Glomerular visceral epithelial cell (primary cell): ENCODE data around the gene KIF7.

Experiments used
- DNase-seq: peaks from one replicate; pipeline ENCODE4 v3.0.0-alpha.2; 2016; ENCODE audit errors: extremely low spot score

KIF7 gene

GRCh38 chr15:89670971-89671560, 15.8 kb upstream of the KIF7 start:
- no peak for DNase-seq

GRCh38 chr15:89669941-89670340, 14.7 kb upstream of the KIF7 start:
- DNase-seq = no peak

DNA sequence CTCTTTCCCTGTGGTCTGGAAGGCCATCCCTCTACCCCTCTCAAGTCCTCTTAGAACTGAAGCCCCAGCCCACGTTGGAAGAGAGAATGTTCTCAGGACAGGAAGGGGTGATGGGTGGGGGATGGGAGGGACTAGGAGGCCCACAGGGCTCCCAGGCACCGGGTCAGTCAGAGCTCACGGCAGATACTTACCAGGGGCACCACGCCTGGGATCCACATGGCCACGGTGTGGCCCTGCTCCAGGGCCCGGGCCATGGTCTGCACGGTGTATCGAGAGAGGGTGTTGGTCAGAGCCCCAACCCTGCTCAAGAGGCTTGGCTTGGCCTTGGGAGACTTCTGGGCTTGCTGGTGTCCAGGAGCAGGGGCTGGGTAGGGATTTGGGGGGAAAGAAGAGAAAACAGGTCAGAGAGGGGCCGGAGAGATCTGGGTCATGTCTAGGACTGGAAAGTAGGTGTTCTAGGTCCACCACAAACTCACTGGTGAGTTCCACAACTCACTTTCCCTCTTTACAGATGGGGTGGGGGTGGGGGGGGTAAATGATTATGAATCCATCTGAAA, 14.1 kb upstream of the KIF7 start:
- no peak for DNase-seq

GRCh38 chr15:89668171-89668570, 12.9 kb upstream of the KIF7 start:
- no peak for DNase-seq

- no peak for DNase-seq
These were observed 12.4 kb upstream of the KIF7 start for GRCh38 chr15:89667706-89667960.

DNA sequence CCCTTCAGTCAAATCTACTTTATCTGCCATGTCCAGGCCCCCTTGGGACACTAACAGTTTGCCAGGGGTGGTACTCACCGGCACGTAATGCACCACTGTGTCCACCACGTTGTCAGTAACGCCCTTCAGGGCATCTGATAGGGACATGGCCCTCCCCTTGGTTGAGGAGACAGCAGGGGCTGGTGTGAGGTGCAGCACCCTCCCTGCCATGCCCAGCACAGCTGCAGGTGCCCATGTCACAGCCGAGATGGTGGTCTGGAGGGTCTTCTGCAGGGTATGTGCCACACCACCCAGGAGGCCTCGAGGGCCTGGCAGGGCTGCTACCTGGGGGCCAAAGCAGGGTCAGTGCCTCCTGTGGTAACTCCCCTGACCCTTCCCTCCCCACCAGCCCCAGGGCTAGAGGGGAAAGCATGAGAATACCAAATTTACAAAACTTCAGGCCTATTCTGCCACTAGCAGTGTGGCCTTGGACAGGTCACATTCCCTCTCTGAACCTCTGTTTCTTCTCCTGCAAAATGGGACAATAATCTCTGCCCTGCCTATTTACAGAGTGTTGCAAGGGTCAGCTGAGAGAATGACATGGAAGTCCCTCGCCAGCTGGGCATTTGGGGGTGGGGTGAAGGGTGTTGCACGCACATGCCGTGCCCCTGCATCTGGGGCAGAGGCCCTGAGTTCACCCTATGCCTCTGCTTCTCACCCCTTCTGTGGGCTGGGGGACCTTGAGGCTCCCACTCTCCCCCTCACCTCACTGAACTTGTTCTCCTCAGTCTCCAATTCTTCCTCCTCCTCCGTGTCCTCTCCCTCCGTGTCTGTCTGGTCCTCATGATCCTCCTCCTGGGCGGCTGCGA, 11.8 kb upstream of the KIF7 start:
- DNase-seq = no peak

GRCh38 chr15:89666184-89666857, 11.1 kb upstream of the KIF7 start:
- no peak for DNase-seq

- peak; percentile 29 for DNase-seq
These were observed 10.3 kb upstream of the KIF7 start for GRCh38 chr15:89665449-89666181.

DNA sequence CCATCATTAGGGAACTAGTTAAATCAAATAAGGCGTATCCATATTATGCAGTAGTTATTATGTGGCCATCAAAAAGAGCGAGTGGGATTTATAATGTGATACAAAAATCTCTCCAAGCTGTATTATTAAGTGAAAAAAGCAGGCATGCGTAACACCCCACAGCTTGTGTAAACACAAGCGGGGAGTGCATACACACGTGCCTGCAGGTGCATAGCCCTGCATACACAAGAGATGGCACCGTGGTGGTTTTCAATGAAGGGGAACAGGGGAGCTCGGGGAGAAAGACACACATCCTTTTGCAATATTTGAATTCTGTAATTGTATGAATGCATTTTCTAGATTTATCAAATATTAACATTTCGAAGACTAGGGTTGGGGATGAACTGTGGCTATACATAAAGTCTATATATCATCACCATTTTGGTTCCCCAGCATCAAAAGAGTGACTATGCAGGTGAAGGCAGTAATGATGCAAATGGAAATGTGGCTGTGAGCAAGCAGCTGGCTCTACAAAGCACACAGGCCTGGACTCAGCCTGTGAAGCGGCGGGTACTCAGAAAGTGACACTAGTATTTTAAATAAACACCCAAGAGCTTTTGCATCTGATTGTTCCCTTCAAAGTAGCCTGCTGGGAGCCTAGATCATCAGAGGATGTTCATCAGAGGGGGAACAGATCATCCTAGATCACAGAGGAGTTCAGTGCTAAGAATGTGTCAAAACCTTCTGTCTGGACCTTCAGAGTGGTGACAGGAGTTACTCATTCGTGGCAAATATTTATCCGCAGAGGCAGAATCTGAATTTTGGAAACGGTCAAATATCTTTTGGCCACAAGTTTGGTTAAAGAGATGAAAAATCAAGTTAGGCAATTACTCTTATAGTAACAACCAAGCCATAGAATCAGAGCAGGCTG, 9.4 kb upstream of the KIF7 start:
- no peak for DNase-seq

DNA sequence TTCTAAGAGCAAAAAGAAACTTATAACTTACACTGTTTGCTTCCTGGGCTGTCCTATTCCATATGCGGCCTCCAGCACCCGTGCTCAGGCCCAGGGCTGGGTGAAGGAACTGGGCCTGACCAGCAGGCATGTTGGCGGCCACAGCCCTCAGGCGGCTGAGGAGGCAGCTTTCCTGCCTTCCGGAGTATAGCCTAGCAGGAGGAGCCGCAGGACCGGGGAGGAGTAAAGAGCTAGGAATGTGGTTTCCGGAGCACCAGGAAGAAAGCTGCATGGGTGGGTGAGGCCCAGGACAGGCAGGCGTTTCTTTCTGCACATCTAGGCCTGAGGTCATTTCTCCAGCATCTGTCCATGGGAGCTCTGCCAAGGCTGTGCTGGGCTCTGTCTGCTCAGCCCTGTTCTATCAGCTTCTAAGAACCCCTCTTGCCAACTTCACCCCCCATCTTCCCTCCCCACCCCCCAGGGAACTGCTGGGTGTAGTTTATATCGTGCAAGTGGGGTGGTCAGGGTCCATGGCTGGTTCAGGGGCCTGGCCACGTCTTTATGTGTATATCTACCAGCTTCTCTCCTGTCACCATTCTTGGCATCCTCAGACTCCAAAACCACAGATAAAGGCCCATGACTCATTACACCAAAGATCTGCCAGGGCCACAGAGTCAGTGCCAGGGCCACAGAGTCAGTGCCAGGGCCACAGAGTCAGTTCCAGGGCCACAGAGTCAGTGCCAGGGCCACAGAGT, 7.8 kb upstream of the KIF7 start:
- DNase-seq = peak; percentile 92

- DNase-seq = no peak
These were observed 5.3 kb upstream of the KIF7 start for GRCh38 chr15:89660556-89660955.

DNA sequence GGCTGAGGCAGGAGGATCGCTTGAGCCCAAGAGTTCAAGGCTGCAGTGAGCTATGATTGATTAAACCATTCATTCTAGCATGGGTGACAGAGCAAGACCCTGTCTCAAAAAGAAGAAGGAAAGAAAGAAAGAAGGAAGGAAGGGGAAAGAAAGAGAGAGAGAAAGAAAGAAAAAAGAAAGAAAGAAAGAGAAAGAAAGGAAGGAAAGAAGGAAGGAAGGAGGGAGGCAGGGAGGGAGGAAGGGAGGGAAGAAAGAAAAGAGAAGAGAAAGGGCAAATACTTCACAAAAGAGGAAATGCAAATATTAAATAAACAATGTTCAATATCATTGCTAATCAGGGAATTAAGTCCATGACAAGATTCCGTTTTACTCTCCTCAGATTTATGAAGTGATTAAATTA, 4.0 kb upstream of the KIF7 start:
- DNase-seq = no peak

GRCh38 chr15:89657686-89658200, 2.5 kb upstream of the KIF7 start:
- no peak for DNase-seq

- DNase-seq = no peak
These were observed 999 bp upstream of the KIF7 start for GRCh38 chr15:89656116-89656815.

GRCh38 chr15:89654301-89654761, 936 bp downstream of the KIF7 start:
- DNase-seq = peak; percentile 29

DNA sequence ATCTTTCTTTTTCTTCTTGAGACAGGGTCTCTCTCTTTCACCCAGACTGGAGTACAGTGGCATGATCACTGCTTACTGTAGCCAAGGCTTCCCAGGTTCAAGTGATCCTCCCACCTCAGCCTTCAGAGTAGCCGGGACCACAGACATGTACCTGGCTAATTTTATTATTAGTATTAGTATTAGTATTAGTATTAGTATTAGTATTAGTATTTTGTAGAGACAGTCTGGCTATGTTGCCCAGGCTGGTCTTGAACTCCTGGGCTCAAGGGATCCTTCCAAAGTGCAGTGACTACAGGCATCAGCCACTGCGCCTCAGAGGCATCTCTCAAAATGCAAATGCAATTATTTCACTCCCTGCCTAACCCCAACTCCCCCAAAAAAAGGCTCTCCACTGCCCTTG, 1.7 kb downstream of the KIF7 start:
- no peak for DNase-seq

- no peak for DNase-seq
These were observed 2.6 kb downstream of the KIF7 start for GRCh38 chr15:89652666-89653065.

- no peak for DNase-seq
These were observed 3.1 kb downstream of the KIF7 start for GRCh38 chr15:89652131-89652530.

- DNase-seq = no peak
These were observed 5.6 kb downstream of the KIF7 start for GRCh38 chr15:89649716-89650115.
